ENCODE data around the gene ALDH3A1.

The ALDH3A1 gene

GRCh38 chr17:19740933-19741332 is 7.2 kb downstream of the ALDH3A1 start:
- no peak for DNase-seq

- no peak for DNase-seq
Observed at GRCh38 chr17:19739241-19740201, 8.6 kb downstream of the ALDH3A1 start.

GRCh38 chr17:19738757-19739156 is 9.3 kb downstream of the ALDH3A1 start:
- DNase-seq: no peak

- DNase-seq: no peak
Observed at GRCh38 chr17:19738073-19738449, 10.0 kb downstream of the ALDH3A1 start.

- no peak for DNase-seq
Observed at GRCh38 chr17:19737305-19738072, 10.6 kb downstream of the ALDH3A1 start.

- no peak for DNase-seq
Observed at GRCh38 chr17:19736071-19736470, 12.0 kb downstream of the ALDH3A1 start.

- DNase-seq: no peak
Observed at GRCh38 chr17:19733953-19734526, 14.1 kb downstream of the ALDH3A1 start.

GRCh38 chr17:19731626-19732025 is 16.5 kb downstream of the ALDH3A1 start:
- DNase-seq: no peak

- DNase-seq: no peak
Observed at GRCh38 chr17:19730843-19731242, 17.3 kb downstream of the ALDH3A1 start.

GRCh38 chr17:19729900-19730299 is 18.2 kb downstream of the ALDH3A1 start:
- no peak for DNase-seq

- DNase-seq: peak; percentile 21
Observed at GRCh38 chr17:19728084-19728495, 20.0 kb downstream of the ALDH3A1 start.

GRCh38 chr17:19727501-19728078 is 20.5 kb downstream of the ALDH3A1 start:
- no peak for DNase-seq

GRCh38 chr17:19726631-19727376 is 21.3 kb downstream of the ALDH3A1 start:
- DNase-seq: peak; percentile 11

GRCh38 chr17:19725486-19725885 is 22.6 kb downstream of the ALDH3A1 start:
- no peak for DNase-seq

- no peak for DNase-seq
Observed at GRCh38 chr17:19724501-19725420, 23.3 kb downstream of the ALDH3A1 start.

GRCh38 chr17:19723964-19724363 is 24.1 kb downstream of the ALDH3A1 start:
- DNase-seq: no peak

GRCh38 chr17:19720631-19721426 is 27.3 kb downstream of the ALDH3A1 start:
- DNase-seq: no peak

- no peak for DNase-seq
Observed at GRCh38 chr17:19720210-19720475, 28.0 kb downstream of the ALDH3A1 start.

GRCh38 chr17:19719355-19720209 is 28.5 kb downstream of the ALDH3A1 start:
- DNase-seq: no peak
